Pancreas (tissue), 10 donors: ENCODE measurements around the gene ARHGAP32. TPM values are rescaled to one million over a fixed set of nuclear protein-coding genes. Genes with fewer than 3 reads are reported as not detected.
"Not testable (repeated sequence)": the region's sequence is repeated elsewhere in the genome, so short reads cannot be mapped to it uniquely, and the experiment has no call there.

ENCODE experiments used
- ATAC-seq, 4 donors: fragments of 200-7000 bp; cut with Tn5 transposase; one replicate each; pipeline versions ENCODE4 v1.8.0 to v1.9.1; 2020; ENCODE audit warnings: mild to moderate bottlenecking in 4 of 4, moderate library complexity in 4 of 4
- DNase-seq, 6 donors: peaks; one replicate each; pipeline ENCODE4 v3.0.0-alpha.2; 2020
- FAIRE-seq: peaks from 2 replicates; lab custom pipeline; 2012; peaks lifted over from hg19 to GRCh38; lab: Jason Lieb, UNC
- H3K27ac ChIP-seq, 4 donors: fragments of 200-600 bp; sonication (generic); 1 replicate in 3 of 4; 2 replicates in 1 of 4; pipeline versions ENCODE4 v1.5.0 to v1.8.0; 2020
- H3K27me3 ChIP-seq, 4 donors: fragments of 200-600 bp; one replicate each; pipeline ENCODE4 v1.8.0; 2021
- H3K36me3 ChIP-seq, 3 donors: fragments of 200-600 bp; sonication (generic) in 1 of 3; one replicate each; pipeline versions ENCODE4 v1.5.0 to v1.8.0; 2020 to 2021
- H3K4me1 ChIP-seq, 3 donors: fragments of 200-600 bp; one replicate each; pipeline ENCODE4 v1.8.0; 2021
- H3K4me3 ChIP-seq, 4 donors: fragments of 200-600 bp; sonication (generic) in 2 of 4; one replicate each; pipeline versions ENCODE4 v1.5.0 to v1.8.0; 2020 to 2021
- H3K9me3 ChIP-seq, 4 donors: fragments of 200-600 bp; one replicate each; pipeline ENCODE4 v1.8.0; 2021
- WGBS, 2 donors: extraction: QIAGEN DNeasy Blood & Tissue Kit; methylation state at CpG; one replicate each; pipeline ENCODE4 v1.1.7; 2013; 5-methylcytosine and 5-hydroxymethylcytosine counted together
- intact Hi-C, 3 donors: fragments of 100-400 bp; cut with DNase I; formaldehyde crosslinking; loops; one replicate each; pipeline versions ENCODE4 v1.11.1 to v1.14.2; 2022
- polyA plus RNA-seq, 2 donors: library from polyadenylated mRNA; stranded (reverse); fragments of 200-250 nt; gene quantifications; one replicate each; pipeline ENCODE4 v1.2.3, GENCODE V29; 2013
- total RNA-seq, 6 donors: library from RNA; stranded (reverse); fragmentation: NEBNext Ultra II Directional in 4 of 6; extraction: Animal tissue kit (Norgen Biotek cat#: 25700) in 4 of 6; gene quantifications; one replicate each; pipeline versions ENCODE4 v1.2.1 to v1.2.4, GENCODE V29; 2021 to 2023
- TF ChIP-seq, protein P1 (sequence below), 4 donors: fragments of 200-600 bp; sonication (generic) in 3 of 4; IDR thresholded peaks; one replicate each; pipeline versions ENCODE4 v1.5.0 to v1.8.0; 2021; ENCODE audit warnings: antibody characterized with exemption in 4 of 4
- donor health status: healthy with polysubstance abuse.
- donor health status: DM: no; HTN: no; CAD: no; lungs with moderate emphysema.
- donor health status: DM: no; HTN: no; CAD: no.
- donor health status: control.
- donor health status: control.
- donor health status: Bipolar disorder and iron deficiency.
- donor health status: DM: yes; HTN: yes; CAD: no.
- donor health status: DM: no; HTN: no; CAD: no.
- donor health status: DM: no; HTN: no; CAD: no.
- donor health status: DM: yes; HTN: yes; CAD: no.

Gene ARHGAP32
- total and polyA plus RNA-seq, 8 donors: 5.0 to 36.6 (median 22.3) TPM

DNA sequence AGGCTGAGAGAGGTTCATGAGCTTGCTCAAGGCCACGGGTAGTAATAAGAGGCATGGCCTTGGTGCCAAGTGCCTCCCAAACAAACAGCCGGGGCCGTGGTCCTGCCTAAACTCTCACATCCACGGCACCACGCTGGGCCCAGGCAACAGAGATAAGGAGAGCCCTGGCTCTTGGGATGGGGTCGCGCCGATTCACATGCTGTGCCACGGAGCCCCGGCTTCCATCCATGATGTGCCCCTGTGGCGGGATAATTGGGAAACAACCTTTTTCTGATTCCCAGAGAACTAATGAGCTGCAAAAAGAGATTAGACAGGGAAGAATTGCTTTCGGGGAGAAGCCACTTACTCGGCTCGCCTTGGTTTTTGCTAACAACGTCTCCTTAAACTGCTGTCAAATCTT, 271.5 kb downstream of the ARHGAP32 start:
- ATAC-seq: peak in 1 of 4 donors; percentile 8

DNA sequence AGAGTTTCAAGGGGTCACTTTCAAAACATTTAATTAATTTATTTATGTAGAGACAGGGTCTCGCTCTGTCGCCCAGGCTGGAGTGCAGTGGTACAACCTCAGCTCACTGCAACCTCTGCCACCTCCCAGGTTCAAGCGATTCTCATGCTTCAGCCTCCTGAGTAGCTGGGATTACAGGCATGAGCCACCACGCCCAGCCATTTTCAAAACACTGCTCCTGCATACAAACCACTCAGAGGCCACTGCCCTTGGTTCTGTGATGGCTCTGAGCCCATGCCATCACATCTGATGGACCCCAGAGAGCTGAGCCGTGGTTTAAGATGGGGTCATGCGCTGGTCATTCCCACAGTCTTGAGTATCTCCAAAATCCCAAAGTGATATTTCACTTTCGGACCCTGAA, 272.5 kb downstream of the ARHGAP32 start:
- intact Hi-C loops, H3K36me3 ChIP-seq, DNase-seq, H3K27me3 ChIP-seq, H3K27ac ChIP-seq, H3K4me3 ChIP-seq, H3K9me3 ChIP-seq, ATAC-seq, FAIRE-seq, H3K4me1 ChIP-seq: not testable (repeated sequence)
- 87 to 88% methylated on average over 7 of the region's 7 CpGs for WGBS, 2 donors

More for the DNA sequence above, 271.5 kb downstream of the ARHGAP32 start:
- intact Hi-C loops: no loop called here
- no peak for DNase-seq
- Histone ChIP-seq H3K27me3 (no peaks in the 10 kb centered on the region), H3K9me3 (no peaks in the 10 kb centered on the region), H3K27ac (no peak overlapping the region), H3K4me3 (no peak overlapping the region), H3K4me1 (no peaks in the 10 kb centered on the region), H3K36me3 (no peaks in the 10 kb centered on the region)
- 74 to 77% methylated on average over 15 of the region's 15 CpGs for WGBS, 2 donors
- TF ChIP-seq, protein P1, sequence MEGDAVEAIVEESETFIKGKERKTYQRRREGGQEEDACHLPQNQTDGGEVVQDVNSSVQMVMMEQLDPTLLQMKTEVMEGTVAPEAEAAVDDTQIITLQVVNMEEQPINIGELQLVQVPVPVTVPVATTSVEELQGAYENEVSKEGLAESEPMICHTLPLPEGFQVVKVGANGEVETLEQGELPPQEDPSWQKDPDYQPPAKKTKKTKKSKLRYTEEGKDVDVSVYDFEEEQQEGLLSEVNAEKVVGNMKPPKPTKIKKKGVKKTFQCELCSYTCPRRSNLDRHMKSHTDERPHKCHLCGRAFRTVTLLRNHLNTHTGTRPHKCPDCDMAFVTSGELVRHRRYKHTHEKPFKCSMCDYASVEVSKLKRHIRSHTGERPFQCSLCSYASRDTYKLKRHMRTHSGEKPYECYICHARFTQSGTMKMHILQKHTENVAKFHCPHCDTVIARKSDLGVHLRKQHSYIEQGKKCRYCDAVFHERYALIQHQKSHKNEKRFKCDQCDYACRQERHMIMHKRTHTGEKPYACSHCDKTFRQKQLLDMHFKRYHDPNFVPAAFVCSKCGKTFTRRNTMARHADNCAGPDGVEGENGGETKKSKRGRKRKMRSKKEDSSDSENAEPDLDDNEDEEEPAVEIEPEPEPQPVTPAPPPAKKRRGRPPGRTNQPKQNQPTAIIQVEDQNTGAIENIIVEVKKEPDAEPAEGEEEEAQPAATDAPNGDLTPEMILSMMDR (IDR thresholded peaks at IDR 0.05): no peak
- no peak for FAIRE-seq

DNA sequence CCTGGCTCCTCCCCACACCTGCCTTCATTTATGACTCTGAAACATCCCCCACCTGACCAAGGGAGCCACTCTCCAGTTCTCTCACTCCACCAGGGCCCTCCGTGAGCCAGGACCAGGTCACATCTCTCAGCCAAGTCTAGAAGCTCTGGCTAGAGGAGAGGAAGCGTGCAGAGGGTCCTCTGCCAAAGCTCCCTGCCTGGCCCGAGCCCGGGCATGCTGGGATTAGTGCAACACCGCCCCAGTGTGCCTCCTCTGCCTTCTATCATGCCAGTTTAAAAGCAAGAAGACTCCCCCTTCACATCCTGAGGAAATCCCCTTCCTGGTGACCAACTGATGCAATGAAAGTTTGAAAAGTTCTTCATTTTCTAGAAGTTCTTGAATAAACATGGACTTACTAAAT, 272.9 kb downstream of the ARHGAP32 start:
- Histone ChIP-seq H3K36me3 (no peaks in the 10 kb centered on the region), H3K27me3 (no peaks in the 10 kb centered on the region), H3K4me3 (no peak overlapping the region), H3K27ac (no peak overlapping the region), H3K4me1 (no peaks in the 10 kb centered on the region), H3K9me3 (no peaks in the 10 kb centered on the region)
- DNase-seq: no peak
- intact Hi-C loops: no loop called here
- ATAC-seq: peak in 2 of 4 donors; percentile 16 to 43
- TF ChIP-seq, protein P1 (IDR thresholded peaks at IDR 0.05): no peak
- WGBS, 2 donors: 87 to 88% methylated on average over 5 of the region's 5 CpGs
- FAIRE-seq: no peak

DNA sequence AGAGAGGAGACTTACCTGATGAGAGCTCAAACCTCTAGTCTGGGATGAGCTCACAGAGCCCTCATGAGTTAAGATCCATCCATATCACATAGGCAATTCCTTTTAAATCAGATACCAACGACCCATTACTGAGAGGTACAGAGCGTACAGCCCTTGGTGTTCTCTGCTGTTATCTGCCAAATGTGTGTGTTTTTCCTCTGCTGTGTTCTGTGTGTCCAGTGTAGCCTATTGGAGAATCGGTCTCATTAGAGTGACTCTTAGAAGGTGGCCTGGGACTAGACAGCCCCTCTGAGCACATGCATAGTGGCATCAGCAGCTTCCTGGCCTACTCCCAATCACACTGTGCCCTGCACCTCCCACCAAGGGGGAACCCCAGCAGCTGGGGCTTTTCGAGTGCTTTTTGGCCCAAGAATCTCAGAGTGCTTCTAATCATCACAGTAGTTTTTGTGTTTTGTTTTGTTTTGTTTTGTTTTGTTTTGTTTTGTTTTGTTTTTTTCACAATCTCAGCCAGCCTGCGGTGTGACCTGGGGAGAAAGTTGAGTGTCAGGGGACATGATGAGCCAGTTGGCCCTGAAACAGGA, 274.9 kb downstream of the ARHGAP32 start:
- 53 to 55% methylated on average over 5 of the region's 5 CpGs for WGBS, 2 donors
- DNase-seq: no peak
- H3K9me3 ChIP-seq: no peaks in the 10 kb centered on the region
- intact Hi-C loops: no loop called here
- H3K27me3 ChIP-seq: no peaks in the 10 kb centered on the region
- FAIRE-seq: no peak
- H3K27ac ChIP-seq: no peak overlapping the region
- TF ChIP-seq, protein P1 (IDR thresholded peaks at IDR 0.05): no peak
- H3K4me3 ChIP-seq: no peak overlapping the region
- H3K36me3 ChIP-seq: no peaks in the 10 kb centered on the region
- ATAC-seq: no peak
- H3K4me1 ChIP-seq: no peaks in the 10 kb centered on the region

DNA sequence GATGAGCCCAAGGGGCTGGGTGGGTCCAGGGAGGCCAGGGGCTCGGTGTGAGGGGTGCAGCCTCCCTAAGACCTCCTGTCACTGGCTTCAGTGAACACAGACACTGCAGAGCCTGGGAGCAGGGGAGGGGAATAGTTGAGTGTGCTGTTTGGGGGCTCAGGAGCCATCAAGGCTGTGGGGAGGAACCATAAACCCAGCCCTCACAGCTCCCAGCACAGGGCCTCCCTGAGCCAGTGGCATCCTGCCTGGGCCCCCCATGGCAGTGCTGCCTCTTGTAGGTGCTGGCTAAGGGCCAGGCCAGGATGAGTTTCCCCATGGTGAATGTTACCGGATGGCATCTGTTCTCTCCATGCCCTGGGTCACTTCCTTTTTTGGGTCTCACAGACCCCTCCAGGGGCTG, 275.4 kb downstream of the ARHGAP32 start:
- intact Hi-C loops: no loop called here
- no peak for DNase-seq
- WGBS, 2 donors: 86 to 92% methylated on average over 2 of the region's 2 CpGs
- no peak for FAIRE-seq
- H3K27me3 ChIP-seq: no peaks in the 10 kb centered on the region
- no peak overlapping the region for H3K4me3 ChIP-seq
- TF ChIP-seq, protein P1 (IDR thresholded peaks at IDR 0.05): no peak
- H3K9me3 ChIP-seq: no peaks in the 10 kb centered on the region
- no peak overlapping the region for H3K27ac ChIP-seq
- no peak for ATAC-seq
- no peaks in the 10 kb centered on the region for H3K4me1 ChIP-seq
- H3K36me3 ChIP-seq: no peaks in the 10 kb centered on the region
